DMS53 treated with DMSO at 0.1 percent for 48 hours (cell line): ENCODE data around the gene NFIX.
A peak's percentile ranks its signal among the peaks of the same experiment; 100 is the strongest.

Experiments used
- DNase-seq: peaks from one replicate; lab custom pipeline; 2025; ENCODE audit not compliant: unreplicated experiment; lab: John Stamatoyannopoulos, UW

The NFIX gene

DNA sequence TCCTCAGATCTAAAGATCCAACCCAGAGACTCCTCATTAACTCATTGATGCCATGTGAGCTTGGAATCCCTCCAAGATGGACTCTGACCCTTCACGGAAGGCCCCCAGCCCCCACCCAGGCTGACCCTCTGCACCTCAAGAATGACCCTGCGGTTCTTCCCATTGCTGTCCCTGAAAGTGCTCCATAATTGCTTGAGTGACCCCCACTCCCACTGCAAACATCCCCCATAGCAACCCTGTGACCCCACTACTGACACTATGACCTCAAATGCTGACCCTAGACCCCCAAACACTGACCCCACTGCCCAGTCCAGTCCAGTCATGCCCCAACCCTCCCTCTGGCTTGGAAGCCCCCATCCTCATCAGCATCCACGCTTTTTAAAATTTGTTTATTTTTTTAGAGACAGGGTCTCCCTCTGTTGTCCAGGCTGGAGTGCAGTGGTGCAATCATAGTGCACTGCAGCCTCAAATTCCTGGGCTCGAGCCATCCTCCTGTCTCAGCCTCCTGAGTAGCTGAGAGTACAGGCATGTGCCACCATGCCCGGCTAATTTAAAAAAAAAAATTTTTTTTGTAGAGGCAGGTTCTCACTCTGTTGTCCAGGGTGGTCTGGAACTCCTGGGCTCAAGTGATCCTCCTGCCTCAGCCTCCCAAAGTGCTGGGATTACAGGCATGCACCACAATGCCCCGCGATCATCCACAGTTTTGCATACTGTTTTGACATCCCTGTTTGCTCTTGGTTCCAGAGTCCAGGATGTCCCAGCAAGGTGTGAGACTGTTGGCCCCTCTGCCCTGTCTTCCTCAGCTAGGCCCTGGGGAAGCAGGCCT, 106.5 kb downstream of the NFIX start:
- no peak for DNase-seq

DNA sequence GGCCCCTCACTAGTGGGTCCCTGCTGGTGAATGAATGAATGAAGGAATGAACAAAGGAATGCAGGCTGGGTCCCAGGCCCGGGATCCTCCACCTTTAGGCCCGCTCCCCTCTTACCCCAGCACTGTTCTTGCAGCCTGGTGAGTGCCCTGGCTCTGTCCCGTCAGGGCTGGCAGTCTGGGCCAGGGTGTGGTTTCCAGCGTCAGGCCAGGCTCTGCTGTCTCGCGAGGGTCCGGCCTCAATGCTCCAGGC, 107.1 kb downstream of the NFIX start:
- DNase-seq = no peak

DNA sequence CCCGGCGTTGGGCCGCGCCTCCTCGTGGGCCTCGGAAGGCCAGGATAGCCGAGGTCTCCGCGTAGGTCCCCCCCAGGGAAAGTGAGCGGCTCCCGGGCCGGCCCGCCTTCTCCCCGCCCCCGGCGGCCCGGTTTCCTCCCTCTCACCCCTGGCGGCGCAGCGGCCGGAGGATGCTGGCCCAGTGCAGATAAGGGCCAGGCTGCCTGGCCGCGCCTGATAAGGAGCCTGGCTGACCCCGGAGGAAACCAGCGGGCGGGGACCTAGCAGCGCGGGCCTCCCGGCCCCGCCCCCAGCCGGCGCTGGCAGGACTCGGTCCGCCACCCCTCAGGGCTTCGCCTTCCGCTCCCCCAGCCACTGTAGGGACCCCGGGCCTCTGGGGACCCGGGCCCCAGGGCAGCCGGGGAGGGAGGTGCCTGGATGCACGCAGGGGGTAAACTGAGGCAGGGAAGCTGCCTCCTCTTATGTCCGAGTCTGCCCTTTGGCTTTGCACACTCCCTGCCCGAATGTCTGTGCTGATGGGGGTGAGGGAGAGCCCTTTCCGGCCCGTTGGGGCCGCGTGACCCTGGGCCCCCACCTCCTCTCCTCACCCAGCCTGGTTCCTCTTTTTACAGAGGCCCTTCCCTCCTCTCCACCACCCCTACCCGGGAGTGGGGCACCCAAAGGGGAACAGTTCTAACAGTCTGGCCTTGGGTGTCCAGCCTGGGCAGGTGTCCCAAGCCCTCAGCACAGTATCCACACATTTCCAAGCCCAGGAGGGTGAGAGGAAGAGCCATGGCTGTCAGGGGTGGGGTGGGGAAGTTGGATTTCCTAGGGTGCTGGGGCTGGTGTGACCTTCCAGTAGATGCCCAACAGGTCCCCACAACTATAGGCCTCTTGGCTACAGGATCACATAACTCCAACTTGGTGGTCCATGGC, 107.6 kb downstream of the NFIX start, which contains the start of gene LYL1:
LYL1 (minus strand) TSS at position 193 of the 915 bp plus-strand sequence. CDS start 1,687 bp downstream, outside the sequence.
- DNase-seq = no peak

DNA sequence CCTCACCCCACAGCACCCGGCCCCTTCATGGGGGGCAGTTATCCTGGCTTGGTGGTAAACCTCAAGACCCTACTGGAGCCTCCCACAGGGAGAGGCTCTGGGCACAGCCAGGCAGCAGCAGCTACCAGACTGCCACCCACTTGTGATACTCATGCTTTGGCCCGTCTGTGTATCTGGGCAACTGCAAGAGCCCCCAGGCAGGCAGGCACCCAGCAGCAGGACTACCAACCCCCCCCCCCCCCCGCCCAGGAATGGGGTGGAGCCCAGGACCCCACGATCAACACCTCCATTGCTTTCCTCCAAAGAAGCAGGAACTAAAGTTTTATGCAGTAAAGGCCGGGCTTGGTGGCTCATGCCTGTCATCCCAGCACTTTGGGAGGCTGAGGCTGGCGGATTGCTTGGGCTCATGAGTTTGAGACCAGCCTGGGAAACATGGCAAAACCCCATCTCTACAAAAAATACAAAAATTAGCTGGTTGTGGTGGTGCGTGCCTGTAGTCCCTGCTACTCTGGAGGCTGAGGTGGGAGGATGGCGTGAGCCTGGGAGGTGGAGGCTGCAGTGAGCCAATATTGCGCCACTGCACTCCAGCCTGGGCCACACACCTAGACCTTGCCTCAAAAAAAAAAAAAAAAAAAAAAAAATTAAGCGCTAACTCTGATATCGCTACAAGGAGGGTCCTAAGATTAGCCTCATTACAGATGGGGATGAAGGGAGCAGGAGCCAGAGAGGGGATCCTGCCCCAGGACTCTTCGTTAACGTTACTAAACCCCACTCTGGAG, 108.5 kb downstream of the NFIX start:
- no peak for DNase-seq

DNA sequence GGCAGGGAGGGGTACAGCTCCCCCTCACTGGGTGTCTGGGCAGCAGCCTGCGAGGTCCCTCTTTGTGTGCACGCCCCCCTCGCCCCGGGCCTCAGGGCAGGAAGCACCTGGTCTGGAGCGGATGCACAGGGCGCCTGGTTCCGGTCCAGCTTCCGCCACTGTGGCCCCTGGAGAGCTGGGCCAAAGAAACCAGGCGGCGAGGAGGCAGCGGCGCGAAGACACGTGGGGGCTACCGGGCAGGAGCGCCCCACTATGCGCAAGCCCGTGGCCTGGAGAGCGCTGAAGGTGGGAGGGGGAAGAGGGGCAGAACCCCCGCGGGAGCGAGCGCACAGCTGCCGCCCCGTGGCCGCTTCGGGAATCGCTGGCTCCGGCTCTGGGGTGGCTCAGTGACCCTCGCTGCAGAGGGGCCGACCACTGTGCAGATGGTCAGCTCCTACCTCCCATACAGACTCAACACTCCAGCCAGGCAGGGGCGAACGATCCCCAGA, 109.1 kb downstream of the NFIX start:
- DNase-seq = no peak

DNA sequence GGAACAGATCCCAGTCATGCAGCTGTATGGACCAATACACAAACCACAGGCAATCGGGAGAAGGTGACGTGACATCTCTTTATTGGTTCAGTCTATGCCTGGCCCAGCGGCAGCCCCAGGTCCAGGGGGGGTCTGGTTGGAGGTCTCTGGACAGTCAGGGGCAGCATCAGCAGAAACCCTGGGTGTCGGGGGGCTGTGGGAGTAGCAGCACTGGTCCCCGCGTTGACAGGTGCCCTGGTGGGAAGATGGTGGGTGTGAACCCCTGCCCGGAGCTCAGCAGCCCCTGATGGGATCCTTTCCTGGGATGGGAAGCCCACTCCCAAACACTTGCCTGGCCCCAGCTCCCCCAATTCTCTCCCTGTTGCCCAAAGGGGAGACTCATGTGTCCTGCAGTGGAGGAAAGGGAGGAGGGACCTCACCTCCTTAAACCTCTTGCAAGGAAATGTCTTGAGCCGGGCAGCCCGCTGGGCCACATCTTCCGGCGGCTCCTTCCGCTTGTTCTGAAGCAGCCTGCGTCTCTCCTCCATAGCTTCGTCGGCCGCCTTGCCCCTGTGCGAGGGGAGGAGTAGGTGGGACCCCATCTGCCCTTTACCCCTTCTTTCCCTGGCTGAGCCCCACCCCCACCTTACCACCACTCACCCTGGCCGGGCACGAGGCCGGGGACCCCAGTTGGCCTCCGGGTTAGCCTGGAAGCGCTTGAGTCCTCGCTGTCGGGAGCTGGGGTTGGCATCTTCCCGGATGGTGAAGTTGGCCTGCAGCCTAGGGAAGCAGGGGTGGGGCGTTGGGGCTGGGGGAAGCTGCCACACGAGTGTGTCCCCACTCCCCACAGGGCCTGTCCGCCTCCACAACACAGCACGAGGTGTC, 109.8 kb downstream of the NFIX start:
- DNase-seq = no peak

DNA sequence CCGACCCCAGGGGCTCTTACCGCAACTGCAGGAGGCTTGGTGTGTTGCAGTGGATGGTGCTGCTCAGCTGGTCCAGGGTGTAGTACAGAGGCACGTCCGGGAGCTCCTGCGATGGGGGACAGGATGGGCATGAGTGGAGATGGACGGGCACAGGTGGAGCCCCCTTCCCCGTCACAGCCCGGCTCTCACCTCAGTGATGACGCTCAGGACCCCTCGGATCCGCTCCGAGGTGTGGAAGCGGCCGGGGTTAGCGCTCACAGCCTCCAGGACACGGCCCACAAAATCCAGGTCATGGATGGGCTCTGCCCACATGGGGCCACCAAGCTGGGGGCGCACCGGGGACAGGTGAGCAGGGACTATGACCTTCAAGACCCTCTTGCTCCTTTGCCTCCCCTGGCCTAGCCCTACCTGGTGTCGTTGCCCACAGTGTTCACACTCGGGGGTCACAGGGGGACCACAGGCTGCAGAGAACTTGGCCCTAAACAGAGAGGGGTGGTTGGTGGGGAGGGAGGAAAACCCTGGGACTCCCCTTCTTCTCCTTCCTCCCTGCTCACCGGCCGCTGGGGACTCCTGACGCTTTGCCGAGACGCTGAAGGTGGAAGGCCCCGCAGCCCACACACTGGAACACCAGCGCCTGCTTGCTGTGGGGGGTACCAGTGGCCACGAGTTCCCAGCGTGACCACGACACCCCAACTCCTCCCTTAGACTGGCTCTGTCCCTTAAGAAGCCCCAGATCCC, 114.3 kb downstream of the NFIX start:
- no peak for DNase-seq

DNA sequence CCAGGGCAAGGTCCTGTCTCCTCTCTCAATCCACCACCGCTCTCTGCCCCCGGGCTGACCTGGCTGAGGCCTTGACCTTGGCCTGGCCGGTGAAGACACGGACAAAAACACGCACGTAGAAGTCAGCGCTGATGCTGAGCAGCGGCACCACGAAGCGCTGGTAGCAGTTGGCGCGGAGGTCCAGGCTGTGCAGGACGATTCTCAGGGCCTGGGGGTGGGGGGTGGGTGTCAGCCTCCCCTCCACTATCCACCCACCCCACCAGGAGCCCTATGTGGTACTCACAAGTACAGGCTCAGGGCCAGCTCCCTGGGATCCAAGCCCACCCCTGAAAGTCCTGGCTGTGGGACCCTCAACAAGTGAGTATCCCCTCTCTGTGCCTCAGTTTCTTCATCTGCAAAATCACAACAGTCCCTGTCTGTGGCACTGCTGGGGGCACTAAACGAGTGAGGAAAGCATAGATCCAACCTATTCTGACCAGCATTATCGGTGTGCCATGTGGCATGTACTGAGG, 114.9 kb downstream of the NFIX start:
- no peak for DNase-seq

DNA sequence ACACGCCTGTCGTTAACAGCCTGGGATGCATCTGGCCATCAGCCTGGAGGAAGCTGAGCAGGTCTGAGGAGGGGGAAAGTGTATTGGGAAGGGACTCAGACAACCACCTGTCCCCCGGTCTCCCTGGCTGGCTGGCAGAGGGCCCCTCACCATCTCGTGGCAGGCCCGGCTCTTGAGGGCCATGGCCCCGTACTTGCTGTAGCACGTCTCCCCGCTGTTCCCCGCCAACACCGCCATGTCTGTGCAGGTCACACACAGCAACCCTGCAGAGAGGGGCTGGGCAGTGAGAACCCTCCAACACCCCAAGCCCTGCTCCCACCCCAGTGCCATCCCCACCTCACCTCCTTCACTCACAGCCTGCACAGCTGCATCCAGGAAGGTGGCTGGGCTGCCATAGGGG, 117.3 kb downstream of the NFIX start:
- no peak for DNase-seq

DNA sequence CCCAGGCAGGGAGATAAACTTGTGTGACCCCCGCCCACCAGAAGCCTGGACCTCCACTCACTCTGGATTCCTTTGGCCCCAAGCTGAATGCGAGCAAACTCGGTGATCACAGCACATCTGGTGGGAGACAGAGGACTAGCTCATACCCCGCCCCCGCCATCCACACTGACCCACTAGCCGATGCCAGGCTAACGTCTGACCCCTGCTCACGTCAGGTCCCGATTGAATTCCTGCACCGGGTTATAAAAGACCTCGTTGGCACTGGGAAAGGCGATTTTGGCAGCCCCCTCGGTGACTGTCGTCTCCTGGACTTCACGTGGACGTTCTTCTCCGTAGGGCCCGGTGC, 120.6 kb downstream of the NFIX start:
- no peak for DNase-seq

DNA sequence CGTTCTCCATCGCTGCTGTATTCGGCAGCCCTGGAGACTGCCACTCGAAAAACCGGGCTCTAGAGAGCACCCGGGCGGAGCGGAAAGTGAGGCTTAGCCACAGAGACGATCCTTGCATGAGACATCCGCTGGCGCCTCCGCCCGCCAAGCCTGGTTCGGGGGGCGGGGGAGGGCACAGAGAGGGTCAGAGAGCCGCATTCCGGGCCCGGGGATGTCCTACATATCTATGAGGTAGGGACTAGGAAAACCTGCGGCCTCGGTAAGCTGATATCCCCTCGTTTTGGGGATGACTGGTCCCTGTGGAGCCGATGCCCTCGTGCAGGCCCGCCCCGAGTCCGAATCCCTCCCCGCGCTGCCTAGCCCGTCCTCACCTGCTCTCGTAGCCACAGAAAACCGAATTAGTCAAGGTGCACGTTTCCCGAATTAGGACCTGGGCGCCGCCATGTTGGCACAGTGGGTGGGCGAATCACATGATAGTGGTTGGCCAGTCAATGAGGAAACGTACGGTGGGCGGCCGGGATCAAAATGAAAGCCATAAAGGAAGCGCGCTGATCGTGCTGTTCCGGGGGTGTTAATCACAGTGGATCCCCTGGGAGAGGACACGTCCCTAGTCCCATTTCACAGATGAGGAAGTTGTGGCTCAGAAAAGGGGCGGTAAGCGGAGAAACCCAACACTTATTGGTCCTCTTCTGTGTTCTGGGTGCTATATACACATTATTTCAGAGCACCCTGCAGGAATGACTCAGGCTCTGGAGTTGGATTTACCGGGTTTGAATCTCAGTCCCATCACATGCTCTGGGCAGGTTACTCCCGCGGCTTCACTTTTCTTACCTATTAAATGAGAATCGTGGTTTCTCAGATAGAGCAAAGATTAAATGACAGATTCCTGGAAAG, 121.3 kb downstream of the NFIX start, which contains the start of gene TRMT1:
TRMT1 (minus strand) TSS at position 459 of the 894 bp plus-strand sequence; CDS start at position 118, 341 bp downstream.
- peak; percentile 80 for DNase-seq

DNA sequence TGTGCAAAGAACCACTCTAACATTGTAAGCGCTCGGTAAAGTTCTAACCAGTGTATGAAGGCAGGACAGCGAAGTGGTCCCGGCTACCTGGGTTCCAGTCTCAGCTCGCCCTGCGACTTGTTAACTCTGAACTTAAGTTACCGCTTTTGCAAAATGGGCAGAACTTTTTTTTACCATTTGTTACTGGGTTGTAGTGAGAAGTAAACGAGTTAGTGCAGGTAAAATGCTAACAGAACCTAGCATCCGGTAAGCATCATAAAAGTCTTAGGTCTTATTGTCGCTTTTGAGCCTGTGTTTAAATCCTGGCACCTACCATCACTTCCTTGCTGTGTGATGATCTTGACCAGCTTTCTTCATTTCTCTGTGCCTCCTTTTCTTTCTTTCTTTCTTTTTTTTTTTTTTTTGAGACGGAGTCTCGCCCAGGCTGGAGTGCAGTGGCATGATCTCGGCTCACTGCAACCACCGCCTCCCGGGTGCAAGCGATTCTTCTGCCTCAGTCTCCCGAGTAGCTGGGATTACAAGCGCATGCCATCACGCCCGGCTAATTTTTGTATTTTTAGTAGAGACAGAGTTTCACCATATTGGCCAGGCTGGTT, 122.0 kb downstream of the NFIX start:
- DNase-seq = no peak

DNA sequence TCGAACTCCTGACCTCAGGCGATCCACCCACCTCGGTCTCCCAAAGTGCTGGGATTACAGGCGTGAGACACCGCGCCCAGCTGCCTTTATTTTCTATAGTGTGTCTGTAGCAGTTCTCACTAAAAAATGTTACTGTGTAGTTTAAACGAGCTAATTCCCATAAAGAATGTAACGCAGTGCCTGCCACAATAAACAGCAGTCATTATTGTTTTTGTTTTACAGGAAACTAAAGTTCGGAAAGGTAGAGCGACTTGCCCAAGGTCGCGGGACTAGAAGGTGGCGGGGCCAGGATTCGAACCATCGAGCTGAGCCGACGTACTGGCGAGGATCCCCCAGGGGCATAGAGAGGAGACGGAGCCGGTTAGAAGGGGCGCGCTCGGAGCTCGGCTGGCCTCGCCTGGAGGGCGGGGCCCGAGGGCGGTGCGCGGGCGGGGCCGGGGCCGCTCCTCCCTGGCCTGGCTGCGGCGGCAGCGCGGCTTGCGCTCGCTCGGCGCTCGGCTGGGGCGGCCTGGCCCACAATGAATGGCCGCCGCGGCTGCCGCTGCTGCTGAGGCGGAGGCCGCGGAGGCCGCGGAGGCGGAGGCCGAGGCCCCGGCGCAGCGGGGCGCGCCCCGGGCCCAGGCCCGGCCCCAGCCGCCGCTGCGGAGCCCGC, 122.6 kb downstream of the NFIX start, which contains the start of gene NACC1:
NACC1 (plus strand) TSS at position 493 of the 652 bp plus-strand sequence. CDS start 16,944 bp downstream, outside the sequence.
- DNase-seq = peak; percentile 82

DNA sequence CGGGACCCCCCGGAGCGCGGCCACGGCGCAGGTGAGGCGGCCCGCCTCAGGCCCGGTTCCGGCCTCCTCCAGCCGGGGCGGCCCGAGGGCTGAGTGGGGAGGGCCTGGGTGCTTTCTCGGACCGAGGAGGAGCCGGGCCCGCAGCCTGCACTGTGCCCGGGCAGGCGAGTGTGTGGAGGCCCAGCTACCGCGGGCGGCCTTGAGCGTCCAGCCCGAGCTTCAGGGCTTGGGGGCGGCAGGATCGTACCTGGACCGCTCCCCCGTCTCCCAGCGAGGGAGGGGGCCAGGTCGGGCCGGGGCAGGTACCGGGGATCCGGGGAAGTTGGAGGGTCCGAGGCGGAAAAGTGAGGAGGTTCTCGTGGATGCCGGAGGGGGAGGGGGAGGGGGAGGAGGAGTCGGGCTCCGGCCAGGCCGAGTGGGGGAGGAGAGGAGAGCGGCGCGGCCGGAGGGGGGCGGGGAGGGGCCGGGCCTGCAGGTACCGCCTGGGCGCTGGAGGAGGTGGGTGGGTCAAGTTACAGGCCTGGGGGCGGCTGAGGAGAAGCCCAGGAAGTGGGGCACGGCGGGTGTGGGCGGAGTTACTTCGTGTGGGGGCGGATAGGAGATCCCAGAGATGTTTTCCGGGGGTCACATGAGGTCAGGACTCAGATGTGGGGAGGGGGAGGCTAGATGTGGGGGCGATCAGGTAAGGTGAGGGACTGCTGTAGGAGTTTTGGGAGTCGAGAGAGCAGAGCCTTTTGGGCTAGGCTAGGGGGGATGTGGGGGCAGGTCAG, 123.3 kb downstream of the NFIX start:
- no peak for DNase-seq

DNA sequence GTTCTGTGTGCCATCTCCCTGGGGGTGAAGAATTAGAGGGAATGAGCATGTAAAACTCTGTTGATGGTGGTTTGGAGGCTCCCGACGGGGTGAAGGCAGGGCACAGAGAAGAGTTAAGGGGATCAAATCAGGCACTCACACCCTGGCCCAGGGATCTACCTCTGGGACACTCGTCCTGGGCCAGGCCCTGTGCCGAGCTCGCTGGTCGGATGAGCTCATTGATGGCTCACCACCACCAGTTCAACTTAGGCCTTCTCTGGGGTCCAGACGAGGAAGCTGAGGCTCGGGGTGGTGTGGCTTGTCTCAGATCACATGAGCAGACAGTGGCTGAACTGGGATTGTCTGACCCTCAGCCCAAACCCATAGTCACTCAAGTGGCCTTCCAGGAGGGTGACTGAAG, 124.4 kb downstream of the NFIX start:
- DNase-seq = no peak

DNA sequence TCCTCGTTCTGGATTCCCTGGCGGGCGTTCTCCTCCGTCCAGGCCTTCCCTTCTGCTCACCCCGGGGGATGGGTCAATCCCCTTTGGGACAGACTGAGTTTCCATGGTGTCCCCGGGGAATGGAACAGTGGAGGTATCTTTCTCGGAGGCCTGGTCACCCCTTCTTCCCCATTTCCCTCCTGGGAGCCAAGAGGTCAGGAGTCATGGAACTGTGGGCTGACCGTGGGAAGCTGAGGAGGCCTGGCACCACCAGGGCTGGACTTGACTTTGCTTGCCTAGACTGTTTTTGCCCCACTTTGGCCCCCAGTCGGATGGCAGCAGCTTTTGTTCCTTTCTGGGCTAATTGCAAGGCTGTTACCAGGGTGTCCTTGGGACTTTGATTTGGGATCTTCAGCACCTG, 124.8 kb downstream of the NFIX start:
- DNase-seq = no peak

DNA sequence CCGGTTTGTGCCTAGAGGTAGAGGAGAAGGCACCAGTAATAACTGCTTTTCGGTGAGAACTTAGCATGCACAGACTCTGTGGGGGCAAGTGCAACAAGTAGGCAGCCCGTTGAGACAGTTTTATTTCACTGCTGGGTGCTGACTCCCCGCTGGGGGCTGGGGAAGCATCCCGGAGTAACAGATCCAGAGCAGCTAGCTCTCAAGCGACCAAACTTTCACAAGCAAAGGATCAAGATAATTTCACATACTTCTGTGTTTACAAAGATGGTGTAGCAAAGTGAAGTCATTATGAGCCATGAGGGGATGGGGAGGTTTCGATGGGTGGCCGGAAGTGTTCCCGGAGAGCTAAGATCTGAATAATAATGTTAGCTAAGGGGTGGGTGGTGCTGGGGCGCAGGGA, 125.5 kb downstream of the NFIX start:
- no peak for DNase-seq
